Activated T-cell treated with anti-CD3 and anti-CD28 coated beads, Interleukin-2, amount 50 U/mL, for 1 hour (primary cell): ENCODE measurements around the gene TNS3.
"Not testable (repeated sequence)": the region's sequence is repeated elsewhere in the genome, so short reads cannot be mapped to it uniquely, and the experiment has no call there.

Source experiments
- DNase-seq: peaks from one replicate; pipeline ENCODE4 v3.0.0-alpha.2; 2020

The TNS3 gene

DNA sequence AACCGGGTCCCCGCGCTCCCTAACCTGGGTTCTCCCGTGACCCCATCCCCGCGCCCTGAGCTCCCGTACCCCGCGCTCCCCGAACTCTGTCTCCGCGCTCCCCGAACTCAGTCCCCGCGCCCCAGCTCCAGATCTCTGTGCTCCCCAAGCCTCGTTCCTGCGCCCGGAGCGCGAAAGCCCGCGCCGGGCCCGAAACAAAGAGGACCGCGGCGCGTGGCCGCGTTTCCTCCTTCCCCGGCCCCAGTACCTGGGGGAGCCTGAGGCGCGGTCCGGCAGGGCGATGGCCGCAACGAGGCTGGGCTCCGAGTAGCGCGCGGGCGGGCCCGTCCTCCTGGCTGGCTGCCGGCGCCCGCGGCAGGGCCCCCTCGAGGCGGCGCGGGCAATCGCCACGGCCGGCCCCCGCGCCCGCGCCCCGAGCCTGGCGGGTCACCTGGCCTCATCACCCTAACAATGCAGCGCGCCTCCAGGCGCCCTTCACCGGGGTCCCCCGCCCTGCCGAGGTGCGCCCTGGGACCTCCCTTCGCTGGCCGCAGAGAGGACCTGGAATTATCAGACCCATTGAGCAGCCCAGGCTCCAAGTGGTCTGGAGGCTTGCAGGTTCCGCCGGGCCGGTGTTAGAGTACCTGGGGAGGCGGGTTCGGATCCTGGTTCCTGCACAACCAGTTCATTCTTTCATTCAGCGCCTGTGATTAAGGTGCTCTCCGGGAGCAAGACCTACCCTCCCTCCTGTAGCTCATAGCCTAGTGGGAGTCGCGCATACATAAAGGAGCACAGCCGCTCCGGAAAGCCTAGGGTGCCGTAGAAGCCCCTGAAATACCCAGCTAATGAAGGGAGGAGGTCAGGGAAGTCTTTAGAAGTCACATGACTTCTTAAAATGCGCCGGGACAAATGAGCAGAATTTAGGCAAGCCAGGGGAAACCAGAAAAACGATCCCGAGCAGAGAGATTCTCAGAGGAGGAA is at the start of gene TNS3:
Gene TNS3 (minus strand): TSS at position 308 of the 960 bp plus-strand sequence. CDS start 142,475 bp downstream, outside the sequence.
- no peak for DNase-seq

DNA sequence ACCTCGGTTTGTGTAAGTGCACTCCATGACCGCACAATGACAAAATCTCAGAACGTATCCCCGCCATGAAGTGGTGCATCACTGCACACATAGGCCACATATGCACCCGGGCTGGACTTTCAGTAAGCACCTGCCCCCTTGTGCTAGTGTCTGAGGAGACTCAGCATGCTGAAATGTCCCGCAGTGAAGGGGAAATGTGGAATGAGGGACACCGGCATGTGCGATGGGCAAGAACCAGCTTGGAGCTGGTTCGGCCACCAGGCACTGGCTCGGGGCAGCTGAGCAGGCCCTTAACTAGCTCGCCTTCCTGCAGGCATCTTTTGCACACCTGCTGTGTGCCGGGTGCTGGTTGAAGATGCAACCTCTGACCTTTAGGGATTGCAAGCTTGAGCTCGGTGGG is 49.8 kb upstream of the TNS3 start:
- DNase-seq, result no peak

DNA sequence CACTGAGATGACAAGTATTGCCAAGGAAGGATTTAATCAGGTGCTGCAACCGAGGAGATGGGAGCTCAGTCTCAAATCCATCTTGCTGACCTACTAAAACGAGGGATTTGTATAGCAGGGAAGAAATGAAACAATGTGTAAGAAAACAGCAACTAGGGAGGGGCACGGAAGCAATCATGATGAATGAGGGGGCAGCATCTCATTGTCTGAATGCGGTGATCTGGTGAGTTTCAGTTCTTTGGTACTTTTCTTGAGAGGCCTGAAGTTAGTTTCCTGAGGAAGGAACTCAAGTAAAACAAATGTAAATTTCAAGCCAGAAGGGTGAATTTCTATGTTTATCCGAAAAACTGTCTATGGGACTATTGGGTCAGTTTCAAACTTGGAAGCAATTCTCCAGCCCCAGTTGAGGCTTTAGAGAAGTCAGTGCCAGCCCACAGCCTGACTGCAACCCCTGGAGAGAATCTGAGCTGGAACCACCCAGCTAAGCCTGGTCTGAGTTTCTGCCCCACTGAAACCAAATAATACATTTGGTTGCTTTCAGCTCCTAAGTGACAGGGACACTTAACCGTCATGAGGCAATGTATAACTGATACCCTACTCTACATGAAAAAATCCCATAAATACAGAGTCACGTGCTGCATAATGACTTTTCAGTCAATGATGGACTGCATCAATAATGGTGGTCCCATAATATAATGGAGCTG is 45.8 kb upstream of the TNS3 start:
- DNase-seq, result no peak

DNA sequence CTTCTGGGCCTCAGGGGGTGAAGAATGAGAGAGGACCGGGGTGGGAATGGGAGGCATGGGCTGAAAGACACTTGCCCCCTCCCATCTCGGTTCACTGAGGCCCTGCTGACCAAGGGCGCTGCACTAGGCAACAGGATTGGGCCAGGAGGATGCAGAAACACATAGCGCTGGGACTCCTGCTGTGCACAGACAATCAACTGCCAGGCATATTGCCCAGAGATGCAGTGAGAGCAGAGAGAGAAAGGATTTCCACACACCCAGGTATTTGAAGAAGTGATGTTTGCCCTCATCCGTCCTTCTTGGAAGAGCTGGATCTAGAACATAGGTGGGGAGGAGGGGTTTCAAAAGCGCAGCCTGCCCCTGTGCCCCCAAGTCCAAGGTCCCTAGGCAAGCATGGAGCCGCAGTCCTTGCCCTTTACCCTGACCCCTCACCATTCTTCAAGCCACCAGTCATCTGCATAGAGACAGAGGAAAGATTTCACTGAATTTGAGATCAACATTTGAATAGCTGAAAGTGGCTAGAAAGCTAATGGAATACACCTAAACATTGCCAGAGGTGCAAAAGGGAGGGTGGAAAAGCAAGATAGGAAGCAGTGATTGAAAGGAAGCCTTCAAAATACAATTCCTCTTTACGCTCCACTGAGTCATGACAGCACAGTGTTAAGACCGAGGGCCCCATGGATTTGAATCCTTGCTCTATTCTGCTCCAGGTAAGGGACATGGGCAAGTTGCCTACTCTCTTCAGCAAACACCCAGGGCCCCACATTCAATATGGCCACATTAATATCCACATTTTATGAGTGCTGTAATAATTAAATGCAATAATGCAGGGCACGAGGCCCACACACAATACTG is 44.2 kb upstream of the TNS3 start:
- no peak for DNase-seq

DNA sequence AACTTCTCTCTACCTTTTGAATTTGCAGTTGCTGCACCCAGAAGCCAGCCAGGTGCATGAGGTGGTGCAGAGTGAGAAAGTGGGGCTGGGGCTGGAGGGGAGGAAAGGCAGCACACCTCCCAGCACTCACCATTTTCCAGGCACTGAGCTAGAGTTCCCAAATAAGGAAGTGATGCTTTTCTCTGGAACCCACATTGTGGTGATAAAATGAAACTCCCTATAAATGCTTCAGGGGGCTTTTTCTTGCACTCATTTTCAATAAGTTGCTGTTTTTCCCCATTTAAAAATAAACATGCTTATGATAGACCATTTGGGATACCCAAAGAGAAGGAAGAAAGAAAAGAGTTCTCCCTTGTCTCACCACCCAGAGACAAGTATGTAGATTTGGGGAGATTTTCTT is 42.8 kb upstream of the TNS3 start:
- no peak for DNase-seq

DNA sequence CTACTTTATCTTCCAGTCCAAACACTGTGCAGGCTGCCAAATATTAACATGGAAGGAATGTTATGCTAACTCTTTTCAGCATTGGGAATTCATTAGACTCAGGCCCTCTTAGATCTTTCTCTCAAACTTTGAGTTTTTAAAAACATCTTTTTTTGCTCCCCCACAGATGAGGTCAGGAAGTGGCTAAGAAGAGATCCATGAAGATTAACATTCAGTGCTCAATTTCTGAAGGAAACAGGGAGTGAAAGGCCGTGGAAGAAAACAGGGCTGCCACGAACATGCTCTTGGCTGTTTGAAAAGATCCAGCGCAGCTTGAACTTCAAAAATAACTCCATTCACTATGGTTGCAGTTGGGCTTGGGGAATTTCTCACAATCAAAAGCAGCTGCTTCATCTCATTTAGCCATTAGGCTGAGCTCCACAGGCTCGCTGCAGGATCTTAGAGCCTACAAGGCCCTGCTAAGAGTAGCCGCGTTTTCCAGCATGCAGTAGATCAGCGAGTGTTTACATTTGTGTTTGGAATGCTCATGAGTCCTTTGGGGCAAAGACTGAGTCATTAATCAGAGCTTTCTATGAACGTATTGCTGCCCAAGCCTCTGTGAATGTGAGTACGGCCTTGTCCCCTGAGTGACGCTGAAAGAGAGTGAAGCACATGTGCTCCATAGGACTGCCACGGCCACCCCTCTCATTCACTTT is 41.2 kb upstream of the TNS3 start:
- no peak for DNase-seq

DNA sequence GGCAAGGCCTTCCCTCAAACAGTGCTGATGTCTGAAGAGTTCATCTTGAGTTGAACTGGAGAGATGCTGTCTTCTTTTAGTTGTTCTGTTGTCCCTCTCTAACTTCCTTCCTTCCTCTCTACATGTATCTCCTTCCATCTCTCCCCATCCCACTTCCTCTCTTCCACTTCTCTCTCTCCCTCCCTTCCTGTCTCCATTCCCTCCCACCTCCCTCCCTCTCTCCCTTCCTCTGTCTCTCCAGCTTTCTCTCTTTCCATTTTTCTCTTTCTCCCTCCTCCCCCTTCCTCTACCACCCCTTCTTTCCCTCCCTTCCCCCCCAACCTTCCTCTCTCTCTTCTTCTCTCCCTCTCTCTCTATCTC is 40.7 kb upstream of the TNS3 start:
- DNase-seq, result no peak

DNA sequence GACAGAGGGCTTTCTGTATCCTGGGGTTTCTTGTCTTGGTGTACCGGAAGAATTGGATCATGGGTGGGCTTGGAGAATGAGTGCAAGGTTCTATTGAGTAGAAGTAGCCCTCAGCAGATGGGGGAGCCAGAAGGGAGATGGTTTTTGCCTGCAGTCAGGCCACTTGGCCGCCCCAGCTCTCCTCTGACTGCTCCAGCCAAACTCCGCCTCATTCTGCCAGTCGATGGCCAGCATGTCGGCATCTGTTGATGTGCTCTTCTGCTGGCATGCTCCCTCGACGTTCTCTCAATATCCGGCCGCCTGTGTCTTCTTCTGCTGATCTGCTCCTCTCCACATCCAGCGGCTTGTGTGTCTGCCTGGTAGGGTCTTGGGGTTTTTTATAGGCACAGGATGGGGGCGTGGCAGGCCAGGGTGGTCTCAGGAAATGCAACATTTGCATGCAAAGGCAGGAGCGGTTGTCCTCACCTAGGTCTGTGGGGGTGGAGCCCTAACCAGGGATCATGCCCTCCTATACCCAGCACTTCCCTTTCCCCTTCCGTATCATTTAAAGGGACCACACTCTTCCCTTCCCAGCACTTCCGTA is 40.2 kb upstream of the TNS3 start:
- DNase-seq, result no peak

DNA sequence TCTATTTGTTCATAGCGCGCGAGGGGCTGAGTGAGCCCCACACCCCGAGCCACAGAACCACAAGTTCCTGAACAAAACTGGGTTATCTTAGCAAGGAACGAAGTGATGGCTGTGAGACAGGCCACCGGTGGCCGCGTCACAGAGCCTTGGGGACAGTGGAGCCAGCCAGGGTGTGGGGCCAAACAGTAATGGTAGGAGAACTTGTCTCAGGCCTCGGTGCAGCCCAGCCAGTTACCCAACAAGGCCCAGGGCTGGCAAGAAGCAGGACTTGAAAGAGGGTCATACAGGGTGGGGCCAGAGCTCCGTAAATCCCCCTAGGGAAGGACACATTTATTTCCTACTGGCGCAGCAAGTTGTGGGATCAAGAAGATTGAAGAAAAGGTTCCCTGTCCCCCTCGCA is 39.4 kb upstream of the TNS3 start:
- DNase-seq, result no peak

DNA sequence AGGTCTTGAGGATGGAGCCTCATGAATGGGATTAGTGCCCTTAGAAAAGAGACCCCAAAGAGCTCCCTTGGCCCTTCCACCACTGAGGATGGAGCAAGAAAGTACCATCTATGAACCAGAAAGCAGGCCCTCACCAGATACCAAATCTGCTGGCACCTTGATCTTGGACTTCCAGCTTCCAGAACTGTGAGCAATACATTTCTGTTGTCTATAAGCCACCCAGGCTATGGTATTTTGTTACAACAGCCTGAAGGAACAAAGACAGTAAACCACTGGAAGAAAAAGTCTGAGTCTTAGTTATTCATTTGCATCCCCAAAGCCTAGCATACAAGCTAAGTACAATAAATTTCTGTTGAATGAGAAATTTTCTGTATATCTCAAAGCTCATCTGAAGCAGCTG is 37.9 kb upstream of the TNS3 start:
- DNase-seq, result no peak

DNA sequence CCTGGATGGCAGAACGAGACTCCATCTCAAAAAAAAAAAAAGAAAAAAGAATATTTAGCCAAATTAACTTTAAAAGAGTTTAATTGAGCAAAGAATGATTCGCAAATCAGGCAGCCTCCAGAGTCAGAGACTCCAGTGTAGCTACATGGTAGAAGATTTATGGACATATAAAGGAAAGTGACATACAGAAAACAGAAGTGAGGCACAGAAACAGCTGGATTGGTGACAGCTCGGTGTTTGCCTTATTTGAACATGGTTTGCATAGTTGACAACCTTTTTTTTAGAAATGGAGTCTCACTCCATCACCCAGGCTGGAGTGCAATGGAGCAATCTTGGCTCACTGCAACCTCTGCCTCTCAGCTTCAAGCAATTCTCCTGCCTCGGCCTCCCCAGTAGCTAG is 35.2 kb upstream of the TNS3 start:
- no peak for DNase-seq

DNA sequence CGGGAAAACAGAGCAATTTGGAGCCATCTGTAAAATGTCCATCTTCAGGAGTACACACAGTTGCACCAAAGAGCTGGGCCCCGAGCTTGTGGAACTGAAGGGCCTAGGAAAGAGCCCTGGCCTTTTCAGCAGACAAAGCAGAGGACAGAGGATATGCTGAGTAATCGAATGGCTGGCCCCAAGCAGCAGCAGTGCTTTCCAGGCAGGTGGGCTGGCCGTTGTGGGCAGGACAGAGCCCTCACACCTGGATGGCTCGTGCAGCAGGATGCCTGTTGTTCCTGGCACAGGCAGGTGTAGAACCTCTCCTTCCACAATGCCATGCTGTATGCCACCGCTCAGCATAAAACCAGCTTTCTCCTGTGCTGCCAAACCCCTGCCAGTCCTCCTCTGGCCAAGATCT is 32.5 kb upstream of the TNS3 start:
- DNase-seq, result no peak

DNA sequence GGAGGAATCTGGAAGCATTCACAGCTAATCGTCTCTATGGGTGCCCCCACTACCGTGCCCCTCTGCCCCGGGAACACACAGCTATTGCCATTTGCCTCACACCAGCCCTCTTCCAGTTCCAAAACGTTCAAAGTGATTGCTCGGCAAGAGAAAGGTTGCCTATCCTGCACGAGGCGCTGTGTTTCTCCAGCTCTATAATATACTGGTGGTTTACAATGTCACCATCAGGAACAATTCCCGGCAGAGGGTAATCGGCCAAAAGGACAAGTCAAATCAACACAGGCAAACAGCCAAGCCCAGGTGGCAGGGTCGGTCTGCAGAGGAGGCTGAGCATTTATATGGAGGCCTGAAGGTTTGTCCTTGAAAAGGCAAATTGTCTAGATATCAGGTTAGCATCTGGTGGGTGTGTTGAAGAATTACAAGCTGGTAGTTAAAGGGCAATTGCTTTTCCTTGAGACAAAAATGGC is 29.2 kb upstream of the TNS3 start:
- DNase-seq, result no peak

DNA sequence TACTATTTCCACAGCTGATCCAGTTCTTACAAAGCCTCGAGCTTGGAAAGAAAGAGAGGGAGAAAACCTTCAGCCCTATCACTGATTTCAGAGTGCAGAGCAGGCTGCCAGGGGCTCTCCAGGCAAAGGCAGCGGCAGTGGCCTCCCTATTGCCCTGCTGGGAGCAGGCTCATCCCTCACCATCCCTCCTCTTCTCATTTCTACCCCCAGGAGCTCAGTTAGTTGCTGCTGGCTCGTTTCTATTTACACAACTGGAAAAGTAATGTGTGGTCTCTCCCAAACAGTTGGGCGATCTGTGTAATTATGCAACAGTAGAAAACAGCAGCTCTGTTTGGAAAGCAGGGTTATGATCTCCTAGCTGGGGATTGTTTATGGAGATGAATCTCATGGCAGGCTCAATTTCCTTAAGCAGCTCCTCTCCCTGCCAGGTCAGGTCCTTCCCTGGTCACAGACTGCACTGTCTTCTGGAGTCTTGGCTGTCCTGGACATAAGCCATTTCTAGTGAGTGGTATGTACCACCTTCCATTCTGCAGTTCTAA is 28.7 kb upstream of the TNS3 start:
- no peak for DNase-seq

DNA sequence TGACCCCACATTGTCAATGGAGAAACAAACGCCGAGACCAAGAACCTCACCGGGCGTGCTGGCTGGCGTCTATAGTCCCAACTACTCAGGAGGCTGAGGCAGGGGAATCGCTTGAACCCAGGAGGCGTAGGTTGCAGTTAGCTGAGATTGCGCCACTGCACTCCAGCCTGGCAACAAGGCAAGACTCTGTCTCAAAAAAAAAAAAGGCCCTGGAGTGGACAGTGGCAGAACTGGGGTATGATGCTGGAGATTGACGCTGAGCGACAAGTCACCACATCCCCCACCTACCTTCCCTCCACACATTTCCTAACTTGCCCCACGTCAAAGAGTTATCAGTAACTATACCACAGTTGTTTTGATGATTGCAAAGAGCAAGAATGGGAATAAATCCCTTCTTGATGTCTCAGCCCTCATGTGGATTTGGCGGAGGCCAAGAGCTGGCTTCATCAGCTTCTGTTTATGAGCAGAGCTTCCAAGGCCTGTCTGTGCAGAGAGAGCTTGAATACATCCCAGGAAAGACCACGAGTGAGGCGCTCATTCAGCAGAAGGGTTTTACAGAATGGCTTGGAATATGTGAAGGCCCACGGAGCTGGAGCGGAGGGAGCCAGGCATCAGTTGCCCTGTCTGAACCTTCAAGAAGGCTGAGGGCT is 28.0 kb upstream of the TNS3 start:
- no peak for DNase-seq

DNA sequence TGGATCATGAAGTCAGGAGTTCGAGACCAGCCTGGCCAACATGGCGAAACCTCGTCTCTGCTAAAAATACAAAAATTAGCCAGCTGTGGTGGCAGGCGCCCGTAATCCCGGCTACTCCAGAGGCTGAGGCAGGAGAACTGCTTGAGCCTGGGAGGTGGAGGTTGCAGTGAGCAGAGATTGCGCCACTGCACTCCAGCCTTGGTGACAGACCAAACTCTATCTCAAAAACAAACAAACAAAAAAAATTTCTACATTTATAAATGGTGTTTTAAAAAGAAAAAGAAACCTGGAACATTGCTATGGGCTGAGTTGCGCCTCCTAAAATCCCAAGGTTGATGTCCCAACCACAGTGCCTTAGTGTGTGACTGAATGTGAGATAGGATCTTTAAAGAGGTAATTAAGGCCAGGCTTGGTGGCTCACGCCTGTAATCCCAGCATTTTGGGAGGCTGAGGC is 24.7 kb upstream of the TNS3 start:
- DNase-seq, result not testable (repeated sequence)

DNA sequence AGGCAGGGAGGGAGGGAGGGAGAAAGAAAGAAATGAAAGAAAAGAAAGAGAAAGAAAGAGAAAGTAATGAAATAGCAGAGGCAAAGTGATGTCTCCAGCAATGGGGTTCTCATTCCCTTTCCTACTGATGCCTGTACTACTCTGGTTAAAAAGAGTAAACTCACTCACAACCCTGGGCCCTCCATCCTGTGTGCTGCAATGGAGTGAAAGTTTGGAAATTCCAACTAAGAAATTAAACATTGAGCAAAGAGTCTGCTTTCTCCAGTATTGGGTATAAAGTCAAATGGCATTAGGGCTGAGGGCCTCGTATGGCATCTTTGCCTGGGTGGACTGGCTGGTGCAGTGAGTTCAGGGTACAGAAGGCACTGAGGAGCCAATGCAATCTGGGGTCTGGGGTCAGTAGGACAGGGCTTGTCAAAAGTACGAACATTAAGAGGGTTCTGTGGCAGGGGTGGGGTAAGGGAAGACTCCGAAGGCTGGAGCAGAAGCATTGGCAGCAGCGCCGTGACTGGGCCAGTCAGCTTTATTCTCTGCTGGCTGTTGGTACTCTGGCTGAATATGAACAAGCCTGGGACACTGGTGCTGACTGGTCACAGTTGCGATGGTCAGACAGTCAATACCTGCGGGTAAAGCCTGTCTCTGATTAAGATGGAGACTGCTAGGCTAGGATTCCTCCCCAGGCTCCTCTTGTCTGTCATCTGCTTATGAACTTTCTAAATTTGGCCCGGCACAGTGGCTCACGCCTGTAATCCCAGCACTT is 24.1 kb upstream of the TNS3 start:
- no peak for DNase-seq

DNA sequence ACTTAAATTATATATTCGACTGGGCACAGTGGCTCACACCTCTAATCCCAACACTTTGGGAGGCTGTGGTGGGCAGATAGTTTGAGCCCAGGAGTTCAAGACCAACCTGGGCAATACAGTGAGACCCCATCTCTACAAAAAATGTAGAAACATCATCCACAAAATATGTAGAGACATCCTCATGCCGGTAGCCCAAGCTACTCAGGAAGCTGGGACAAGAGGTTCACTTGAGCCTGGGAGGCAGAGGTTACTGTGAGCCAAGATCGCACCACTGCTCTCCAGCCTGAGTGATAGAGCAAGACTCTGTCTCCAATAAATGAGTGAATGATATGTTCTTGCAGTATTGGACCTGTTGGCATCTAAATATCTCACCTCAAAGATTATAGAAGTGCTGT is 22.6 kb upstream of the TNS3 start:
- DNase-seq, result no peak

DNA sequence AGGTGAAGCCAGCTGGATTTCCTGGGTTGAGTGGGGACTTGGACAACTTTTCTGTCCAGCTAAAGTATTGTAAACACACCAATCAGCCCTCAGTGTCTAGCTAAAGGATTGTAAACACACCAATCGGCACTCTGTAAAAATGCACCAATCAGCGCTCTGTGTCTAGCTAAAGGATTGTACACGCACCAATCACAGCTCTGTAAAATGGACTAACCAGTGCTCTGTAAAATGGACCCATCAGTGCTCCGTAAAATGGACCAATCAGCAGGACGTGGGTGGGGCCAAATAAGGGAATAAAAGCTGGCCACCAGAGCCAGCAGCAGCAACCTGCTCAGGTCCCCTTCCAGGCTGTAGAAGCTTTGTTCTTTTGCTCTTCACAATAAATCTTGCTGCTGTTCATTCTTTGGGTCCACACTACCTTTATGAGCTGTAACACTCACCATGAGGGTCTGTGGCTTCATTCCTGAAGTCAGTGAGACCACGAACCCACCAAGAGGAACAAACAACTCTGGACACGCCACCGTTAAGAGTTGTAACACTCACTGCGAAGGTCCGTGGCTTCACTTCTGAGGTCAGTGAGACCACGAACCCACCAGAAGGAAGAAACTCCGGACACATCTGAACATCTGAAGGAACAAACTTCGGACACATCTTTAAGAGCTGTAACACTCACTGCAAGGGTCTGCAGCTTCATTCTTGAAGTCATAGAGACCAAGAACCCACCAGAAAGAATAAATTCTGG is 21.8 kb upstream of the TNS3 start:
- not testable (repeated sequence) for DNase-seq
